Right forelimb (tissue), 1 donor: ENCODE measurements around the gene SAMD4B.
A peak's percentile ranks its signal among the peaks of the same experiment; 100 is the strongest.
"Not testable (repeated sequence)": the region's sequence is repeated elsewhere in the genome, so short reads cannot be mapped to it uniquely, and the experiment has no call there.

Source experiments
- DNase-seq: peaks from one replicate; pipeline ENCODE4 v3.0.0-alpha.2; 2018

Gene SAMD4B

GRCh38 chr19:39314016-39314728 lies 28.0 kb upstream of the SAMD4B start:
- no peak for DNase-seq

- no peak for DNase-seq
These were observed 26.3 kb upstream of the SAMD4B start for GRCh38 chr19:39315933-39316332.

- DNase-seq, result no peak
These were observed 25.4 kb upstream of the SAMD4B start for GRCh38 chr19:39316627-39317321.

- DNase-seq, result no peak
These were observed 24.7 kb upstream of the SAMD4B start for GRCh38 chr19:39317476-39317875.

- DNase-seq, result no peak
These were observed 24.1 kb upstream of the SAMD4B start for GRCh38 chr19:39318071-39318470.

- no peak for DNase-seq
These were observed 23.5 kb upstream of the SAMD4B start for GRCh38 chr19:39318690-39319089.

GRCh38 chr19:39319098-39319891 lies 22.9 kb upstream of the SAMD4B start:
- no peak for DNase-seq

- no peak for DNase-seq
These were observed 22.4 kb upstream of the SAMD4B start for GRCh38 chr19:39319892-39320248.

GRCh38 chr19:39321117-39321831 lies 20.9 kb upstream of the SAMD4B start:
- DNase-seq, result no peak

- no peak for DNase-seq
These were observed 20.4 kb upstream of the SAMD4B start for GRCh38 chr19:39321832-39322176.

GRCh38 chr19:39324242-39324842 lies 17.9 kb upstream of the SAMD4B start:
- DNase-seq, result no peak

- no peak for DNase-seq
These were observed 16.2 kb upstream of the SAMD4B start for GRCh38 chr19:39325778-39326665.

- no peak for DNase-seq
These were observed 14.7 kb upstream of the SAMD4B start for GRCh38 chr19:39327363-39328045.

GRCh38 chr19:39328046-39328705 lies 14.0 kb upstream of the SAMD4B start:
- DNase-seq, result peak; percentile 90

GRCh38 chr19:39329948-39330347 lies 12.3 kb upstream of the SAMD4B start:
- no peak for DNase-seq

- no peak for DNase-seq
These were observed 9.9 kb upstream of the SAMD4B start for GRCh38 chr19:39332293-39332692.

- DNase-seq, result not testable (repeated sequence)
These were observed 9.5 kb upstream of the SAMD4B start for GRCh38 chr19:39332738-39333137.

- no peak for DNase-seq
These were observed 8.7 kb upstream of the SAMD4B start for GRCh38 chr19:39333507-39333906.

- no peak for DNase-seq
These were observed 7.7 kb upstream of the SAMD4B start for GRCh38 chr19:39334444-39334976.

GRCh38 chr19:39335168-39335548 lies 7.1 kb upstream of the SAMD4B start:
- DNase-seq, result no peak
